WTC11 (cell line): ENCODE data around the gene IL12RB1. TPM values are rescaled to one million over a fixed set of nuclear protein-coding genes. Genes with fewer than 3 reads are reported as not detected.

Experiments
- ATAC-seq: fragments of 200-7000 bp; cut with Tn5 transposase; 2 replicates; pipeline ENCODE4 v1.10.0; 2021; ENCODE audit warnings: mild to moderate bottlenecking, moderate library complexity
- CTCF ChIA-PET: fragments of 300-600 bp; sonication (Branson Sonifier 250); formaldehyde crosslinking; loops from one replicate; lab custom pipeline; 2021; ENCODE audit warnings: antibody characterized with exemption; lab: Charles Lee
- POLR2A ChIA-PET: fragments of 350-600 bp; sonication (Branson Sonifier 250); formaldehyde crosslinking; loops from one replicate; lab custom pipeline; 2021; ENCODE audit warnings: antibody characterized with exemption; lab: Charles Lee
- DNase-seq: peaks from one replicate; pipeline ENCODE4 v3.0.0; 2021; ENCODE audit warnings: low spot score
- H3K27ac Mint-ChIP-seq: 2 replicates; pipeline ENCODE4 v1.8.0; 2021; ENCODE audit warnings: mixed read lengths
- H3K27me3 Mint-ChIP-seq: 2 replicates; pipeline ENCODE4 v1.8.0; 2021; ENCODE audit warnings: low read depth, mild to moderate bottlenecking, moderate library complexity, mixed read lengths
- H3K36me3 Mint-ChIP-seq: 2 replicates; pipeline ENCODE4 v1.8.0; 2021; ENCODE audit warnings: mixed read lengths
- H3K4me1 Mint-ChIP-seq: 2 replicates; pipeline ENCODE4 v1.8.0; 2022; ENCODE audit warnings: mixed read lengths
- H3K4me3 Mint-ChIP-seq: 2 replicates; pipeline ENCODE4 v1.8.0; 2021; ENCODE audit warnings: mild to moderate bottlenecking, moderate library complexity, mixed read lengths
- H3K9me3 Mint-ChIP-seq: 2 replicates; pipeline ENCODE4 v1.8.0; 2021; ENCODE audit warnings: mixed read lengths
- ATF1 ChIP-seq: sonication (generic); formaldehyde crosslinking; IDR thresholded peaks from 2 replicates; pipeline ENCODE4 v1.8.1; 2023; ENCODE audit warnings: mild to moderate bottlenecking, moderate library complexity, missing genetic modification reagents
- ATF2 ChIP-seq: sonication (generic); formaldehyde crosslinking; IDR thresholded peaks from 2 replicates; pipeline ENCODE4 v1.8.1; 2022; ENCODE audit warnings: low read depth, missing genetic modification reagents, borderline replicate concordance
- ESRRA ChIP-seq: sonication (generic); formaldehyde crosslinking; IDR thresholded peaks from 2 replicates; pipeline ENCODE4 v1.8.1; 2022; ENCODE audit warnings: mild to moderate bottlenecking, missing genetic modification reagents, borderline replicate concordance
- FOXJ3 ChIP-seq: sonication (generic); formaldehyde crosslinking; IDR thresholded peaks from 2 replicates; pipeline ENCODE4 v1.9.0; 2021; ENCODE audit warnings: missing genetic modification reagents, mild to moderate bottlenecking, borderline replicate concordance
- FOXP1 ChIP-seq: sonication (generic); formaldehyde crosslinking; IDR thresholded peaks from 2 replicates; pipeline ENCODE4 v1.8.0; 2022; ENCODE audit warnings: missing genetic modification reagents, mild to moderate bottlenecking, moderate library complexity, borderline replicate concordance
- GABPB1 ChIP-seq: sonication (generic); formaldehyde crosslinking; IDR thresholded peaks from 2 replicates; pipeline ENCODE4 v1.8.1; 2023; ENCODE audit warnings: mild to moderate bottlenecking, missing genetic modification reagents
- KAT7 ChIP-seq: sonication (generic); formaldehyde crosslinking; IDR thresholded peaks from 2 replicates; pipeline ENCODE4 v1.8.1; 2023; ENCODE audit warnings: missing genetic modification reagents, mild to moderate bottlenecking, borderline replicate concordance
- MXD4 ChIP-seq: fragments of 250-450 bp; sonication (Bioruptor Pico); IDR thresholded peaks from 2 replicates; pipeline ENCODE4 v1.8.0; 2021; ENCODE audit warnings: mild to moderate bottlenecking, moderate library complexity, borderline replicate concordance
- MYBL2 ChIP-seq: sonication (generic); formaldehyde crosslinking; IDR thresholded peaks from 2 replicates; pipeline ENCODE4 v1.8.1; 2023; ENCODE audit warnings: mild to moderate bottlenecking, moderate library complexity, missing genetic modification reagents
- NR1H2 ChIP-seq: sonication (generic); formaldehyde crosslinking; IDR thresholded peaks from 2 replicates; pipeline ENCODE4 v1.9.0; 2021; ENCODE audit warnings: mild to moderate bottlenecking, moderate library complexity, missing genetic modification reagents
- OVOL2 ChIP-seq: fragments of 250-450 bp; sonication (Bioruptor Pico); IDR thresholded peaks from 2 replicates; pipeline ENCODE4 v1.9.0; 2021; ENCODE audit warnings: mild to moderate bottlenecking, borderline replicate concordance
- PRRX2 ChIP-seq: fragments of 250-450 bp; sonication (Bioruptor Pico); IDR thresholded peaks from 2 replicates; pipeline ENCODE4 v1.8.0; 2021; ENCODE audit warnings: mild to moderate bottlenecking
- SMAD3 ChIP-seq: sonication (generic); formaldehyde crosslinking; IDR thresholded peaks from 2 replicates; pipeline ENCODE4 v1.8.0; 2022; ENCODE audit warnings: missing genetic modification reagents, mild to moderate bottlenecking, borderline replicate concordance
- SMAD4 ChIP-seq: sonication (generic); formaldehyde crosslinking; IDR thresholded peaks from 2 replicates; pipeline ENCODE4 v1.8.0; 2022; ENCODE audit warnings: mild to moderate bottlenecking, missing genetic modification reagents
- TEAD1 ChIP-seq: sonication (generic); formaldehyde crosslinking; IDR thresholded peaks from 2 replicates; pipeline ENCODE4 v1.8.0; 2022; ENCODE audit warnings: mild to moderate bottlenecking, missing genetic modification reagents
- ZNF232 ChIP-seq: sonication (generic); formaldehyde crosslinking; IDR thresholded peaks from 2 replicates; pipeline ENCODE4 v1.8.0; 2022; ENCODE audit warnings: mild to moderate bottlenecking, missing genetic modification reagents
- ZNF263 ChIP-seq: sonication (generic); formaldehyde crosslinking; IDR thresholded peaks from 2 replicates; pipeline ENCODE4 v1.8.1; 2022; ENCODE audit warnings: low read depth, mild to moderate bottlenecking, moderate library complexity, missing genetic modification reagents
- ZNF317 ChIP-seq: sonication (generic); formaldehyde crosslinking; IDR thresholded peaks from 2 replicates; pipeline ENCODE4 v1.8.1; 2023; ENCODE audit warnings: low read depth, mild to moderate bottlenecking, moderate library complexity, missing genetic modification reagents, borderline replicate concordance
- ZNF423 ChIP-seq: fragments of 250-450 bp; sonication (Bioruptor Pico); IDR thresholded peaks from 2 replicates; pipeline ENCODE4 v2.1.2; 2022; ENCODE audit warnings: mild to moderate bottlenecking, moderate library complexity
- total RNA-seq: library from RNA; stranded (reverse); gene quantifications from 3 replicates; pipeline ENCODE4 v1.2.3, GENCODE V29; 2021
- TF ChIP-seq, protein P1 (sequence below): sonication (generic); formaldehyde crosslinking; IDR thresholded peaks from 2 replicates; pipeline ENCODE4 v1.8.1; 2023; ENCODE audit warnings: mild to moderate bottlenecking, missing genetic modification reagents
- TF ChIP-seq, protein P2 (sequence below): sonication (generic); formaldehyde crosslinking; IDR thresholded peaks from 2 replicates; pipeline ENCODE4 v1.8.1; 2022; ENCODE audit warnings: missing genetic modification reagents, borderline replicate concordance
- TF ChIP-seq, protein P3 (sequence below): fragments of 250-450 bp; sonication (Bioruptor Pico); IDR thresholded peaks from 2 replicates; pipeline ENCODE4 v1.8.0; 2021; ENCODE audit warnings: mild to moderate bottlenecking
- TF ChIP-seq, protein P4 (sequence below): fragments of 250-450 bp; sonication (Bioruptor Pico); IDR thresholded peaks from 2 replicates; pipeline ENCODE4 v2.1.2; 2022; ENCODE audit warnings: mild to moderate bottlenecking, moderate library complexity

Gene IL12RB1
- total RNA-seq, 1 experiment from 2014 or later, result not detected

GRCh38 chr19:18135712-18136584, 49.2 kb upstream of the IL12RB1 start (continued):
- no peak for TF ChIP-seq MYBL2 (CRISPR knock-in tag)
- TF ChIP-seq MXD4 (CRISPR knock-in tag), result no peak
- no peak for TF ChIP-seq SMAD3 (CRISPR knock-in tag)
- no peak for TF ChIP-seq ATF1 (CRISPR knock-in tag)

- no peaks in the 10 kb centered on the region for H3K9me3 Mint-ChIP-seq
- H3K4me3 Mint-ChIP-seq, result no peak overlapping the region
- no peaks in the 10 kb centered on the region for H3K4me1 Mint-ChIP-seq
- TF ChIP-seq OVOL2 (CRISPR knock-in tag) (no peak), GABPB1 (CRISPR knock-in tag) (no peak), ATF2 (CRISPR knock-in tag) (no peak), FOXJ3 (CRISPR knock-in tag) (no peak), ZNF423 (CRISPR knock-in tag) (no peak), TEAD1 (CRISPR knock-in tag) (no peak), NR1H2 (CRISPR knock-in tag) (no peak)
- TF ChIP-seq, protein P1, sequence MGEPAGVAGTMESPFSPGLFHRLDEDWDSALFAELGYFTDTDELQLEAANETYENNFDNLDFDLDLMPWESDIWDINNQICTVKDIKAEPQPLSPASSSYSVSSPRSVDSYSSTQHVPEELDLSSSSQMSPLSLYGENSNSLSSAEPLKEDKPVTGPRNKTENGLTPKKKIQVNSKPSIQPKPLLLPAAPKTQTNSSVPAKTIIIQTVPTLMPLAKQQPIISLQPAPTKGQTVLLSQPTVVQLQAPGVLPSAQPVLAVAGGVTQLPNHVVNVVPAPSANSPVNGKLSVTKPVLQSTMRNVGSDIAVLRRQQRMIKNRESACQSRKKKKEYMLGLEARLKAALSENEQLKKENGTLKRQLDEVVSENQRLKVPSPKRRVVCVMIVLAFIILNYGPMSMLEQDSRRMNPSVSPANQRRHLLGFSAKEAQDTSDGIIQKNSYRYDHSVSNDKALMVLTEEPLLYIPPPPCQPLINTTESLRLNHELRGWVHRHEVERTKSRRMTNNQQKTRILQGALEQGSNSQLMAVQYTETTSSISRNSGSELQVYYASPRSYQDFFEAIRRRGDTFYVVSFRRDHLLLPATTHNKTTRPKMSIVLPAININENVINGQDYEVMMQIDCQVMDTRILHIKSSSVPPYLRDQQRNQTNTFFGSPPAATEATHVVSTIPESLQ (CRISPR knock-in tag), result no peak
- TF ChIP-seq, protein P2, sequence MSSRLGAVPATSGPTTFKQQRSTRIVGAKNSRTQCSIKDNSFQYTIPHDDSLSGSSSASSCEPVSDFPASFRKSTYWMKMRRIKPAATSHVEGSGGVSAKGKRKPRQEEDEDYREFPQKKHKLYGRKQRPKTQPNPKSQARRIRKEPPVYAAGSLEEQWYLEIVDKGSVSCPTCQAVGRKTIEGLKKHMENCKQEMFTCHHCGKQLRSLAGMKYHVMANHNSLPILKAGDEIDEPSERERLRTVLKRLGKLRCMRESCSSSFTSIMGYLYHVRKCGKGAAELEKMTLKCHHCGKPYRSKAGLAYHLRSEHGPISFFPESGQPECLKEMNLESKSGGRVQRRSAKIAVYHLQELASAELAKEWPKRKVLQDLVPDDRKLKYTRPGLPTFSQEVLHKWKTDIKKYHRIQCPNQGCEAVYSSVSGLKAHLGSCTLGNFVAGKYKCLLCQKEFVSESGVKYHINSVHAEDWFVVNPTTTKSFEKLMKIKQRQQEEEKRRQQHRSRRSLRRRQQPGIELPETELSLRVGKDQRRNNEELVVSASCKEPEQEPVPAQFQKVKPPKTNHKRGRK (CRISPR knock-in tag), result no peak
- H3K27me3 Mint-ChIP-seq, result no peaks in the 10 kb centered on the region
- H3K36me3 Mint-ChIP-seq, result peaks cover 21% of the 10 kb centered on the region
- DNase-seq, result peak; percentile 84
- H3K27ac Mint-ChIP-seq, result peak overlapping the region; percentile 42; the same call in 1 of the 2 replicates
- ChIA-PET POLR2A (no interaction called here), CTCF (interaction anchor here (1.0 to 2.1 kb wide), 4 partner anchors 19 to 125 kb away, joined by 3 to 11 read pairs (median 7); no protein-coding TSS in a partner anchor)
- ATAC-seq, result peak; percentile 96
Observed at GRCh38 chr19:18131841-18132596, 45.3 kb upstream of the IL12RB1 start.

DNA sequence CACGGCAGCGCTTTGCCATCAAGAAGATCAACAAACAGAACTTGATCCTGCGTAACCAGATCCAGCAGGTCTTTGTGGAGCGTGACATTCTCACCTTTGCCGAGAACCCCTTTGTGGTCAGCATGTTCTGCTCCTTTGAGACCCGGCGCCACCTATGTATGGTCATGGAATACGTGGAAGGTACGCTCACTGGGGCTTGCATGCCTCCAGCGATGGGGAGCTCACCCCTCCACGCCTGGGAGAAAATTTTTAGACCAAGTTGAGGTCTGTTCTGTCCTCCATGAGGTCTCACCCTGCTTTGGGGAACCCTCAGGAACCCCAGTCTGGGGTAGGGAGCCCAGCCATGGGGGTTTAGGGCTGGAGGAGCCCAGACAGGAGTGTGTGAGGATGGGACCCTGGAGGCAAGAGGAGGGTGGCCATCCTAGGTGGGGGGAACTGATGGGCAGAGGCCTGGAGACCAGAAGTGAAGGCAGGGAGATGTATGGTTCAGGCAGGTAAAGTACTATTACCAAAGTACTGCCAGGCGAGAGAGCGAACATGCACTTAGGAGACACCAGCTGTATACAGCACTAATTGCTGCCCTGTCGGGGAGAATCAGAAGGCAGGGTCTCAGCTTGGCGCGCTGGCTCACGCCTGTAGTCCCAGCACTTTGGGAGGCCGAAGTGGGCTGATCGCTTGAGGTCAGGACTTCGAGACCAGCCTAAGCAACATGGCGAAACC, 43.9 kb upstream of the IL12RB1 start:
- Mint-ChIP-seq H3K4me1 (no peaks in the 10 kb centered on the region), H3K4me3 (no peak overlapping the region), H3K9me3 (no peaks in the 10 kb centered on the region), H3K27me3 (no peaks in the 10 kb centered on the region), H3K27ac (no peak overlapping the region), H3K36me3 (peaks cover 23% of the 10 kb centered on the region)
- CTCF ChIA-PET, result interaction anchor here (1.7 to 2.1 kb wide), 3 partner anchors 17 to 31 kb away, joined by 5 to 11 read pairs (median 9); no protein-coding TSS in a partner anchor
- DNase-seq, result no peak
- ATAC-seq, result no peak
- POLR2A ChIA-PET, result interaction anchor here (0.6 kb wide), 2 partner anchors 142 to 197 kb away, joined by 5 to 6 read pairs; no protein-coding TSS in a partner anchor
- TF ChIP-seq ZNF317 (CRISPR knock-in tag), result no peak
- TF ChIP-seq, protein P3, sequence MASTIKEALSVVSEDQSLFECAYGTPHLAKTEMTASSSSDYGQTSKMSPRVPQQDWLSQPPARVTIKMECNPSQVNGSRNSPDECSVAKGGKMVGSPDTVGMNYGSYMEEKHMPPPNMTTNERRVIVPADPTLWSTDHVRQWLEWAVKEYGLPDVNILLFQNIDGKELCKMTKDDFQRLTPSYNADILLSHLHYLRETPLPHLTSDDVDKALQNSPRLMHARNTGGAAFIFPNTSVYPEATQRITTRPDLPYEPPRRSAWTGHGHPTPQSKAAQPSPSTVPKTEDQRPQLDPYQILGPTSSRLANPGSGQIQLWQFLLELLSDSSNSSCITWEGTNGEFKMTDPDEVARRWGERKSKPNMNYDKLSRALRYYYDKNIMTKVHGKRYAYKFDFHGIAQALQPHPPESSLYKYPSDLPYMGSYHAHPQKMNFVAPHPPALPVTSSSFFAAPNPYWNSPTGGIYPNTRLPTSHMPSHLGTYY (CRISPR knock-in tag), result no peak
- TF ChIP-seq, protein P4, sequence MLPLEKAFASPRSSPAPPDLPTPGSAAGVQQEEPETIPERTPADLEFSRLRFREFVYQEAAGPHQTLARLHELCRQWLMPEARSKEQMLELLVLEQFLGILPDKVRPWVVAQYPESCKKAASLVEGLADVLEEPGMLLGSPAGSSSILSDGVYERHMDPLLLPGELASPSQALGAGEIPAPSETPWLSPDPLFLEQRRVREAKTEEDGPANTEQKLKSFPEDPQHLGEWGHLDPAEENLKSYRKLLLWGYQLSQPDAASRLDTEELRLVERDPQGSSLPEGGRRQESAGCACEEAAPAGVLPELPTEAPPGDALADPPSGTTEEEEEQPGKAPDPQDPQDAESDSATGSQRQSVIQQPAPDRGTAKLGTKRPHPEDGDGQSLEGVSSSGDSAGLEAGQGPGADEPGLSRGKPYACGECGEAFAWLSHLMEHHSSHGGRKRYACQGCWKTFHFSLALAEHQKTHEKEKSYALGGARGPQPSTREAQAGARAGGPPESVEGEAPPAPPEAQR (CRISPR knock-in tag), result no peak
- TF ChIP-seq FOXP1 (CRISPR knock-in tag), result no peak
- no peak for TF ChIP-seq ESRRA (CRISPR knock-in tag)
- no peak for TF ChIP-seq ZNF232 (CRISPR knock-in tag)
- no peak for TF ChIP-seq SMAD4 (CRISPR knock-in tag)
- no peak for TF ChIP-seq PRRX2 (CRISPR knock-in tag)
- no peak for TF ChIP-seq ZNF263 (CRISPR knock-in tag)
- no peak for TF ChIP-seq KAT7 (CRISPR knock-in tag)
